Prostate gland (tissue), 2 donors: ENCODE results near the gene TSHZ1. TPM values are rescaled to one million over a fixed set of nuclear protein-coding genes. Genes with fewer than 3 reads are reported as not detected.

Experiments used
- DNase-seq: peaks from one replicate; pipeline ENCODE4 v3.0.0-alpha.2; 2019; ENCODE audit warnings: low spot score
- H3K27ac ChIP-seq, 2 donors: fragments of 200-600 bp; sonication (generic); 2 replicates each; pipeline ENCODE4 v1.5.1; 2017 to 2019
- H3K27me3 ChIP-seq: fragments of 200-600 bp; sonication (generic); replicated peaks from 2 replicates; pipeline ENCODE4 v1.5.1; 2019; ENCODE audit not compliant: insufficient read depth
- H3K36me3 ChIP-seq, 2 donors: fragments of 200-600 bp; sonication (generic); 1 replicate in 1 of 2; 2 replicates in 1 of 2; pipeline versions ENCODE4 v1.5.1 to v1.8.1; 2017 to 2019
- H3K4me1 ChIP-seq: fragments of 200-600 bp; sonication (generic); replicated peaks from 2 replicates; pipeline ENCODE4 v1.5.1; 2019
- H3K4me3 ChIP-seq, 2 donors: fragments of 200-600 bp; sonication (generic); 2 replicates each; pipeline ENCODE4 v1.5.1; 2017 to 2019
- H3K9me3 ChIP-seq: fragments of 200-600 bp; sonication (generic); 2 replicates; pipeline ENCODE4 v1.5.1; 2017
- CTCF ChIP-seq, 4 experiments: fragments of 200-600 bp in 2 of 4; fragments of 450-650 bp in 2 of 4; sonication (generic) in 2 of 4; IDR thresholded peaks; 1 replicate in 3 of 4; 2 replicates in 1 of 4; pipeline ENCODE4 v1.5.1; 2016 to 2019; ENCODE audit warnings: antibody characterized with exemption in 4 of 4, mild to moderate bottlenecking in 2 of 4, moderate library complexity in 2 of 4
- POLR2A ChIP-seq: fragments of 450-650 bp; IDR thresholded peaks from one replicate; pipeline ENCODE4 v1.6.1; 2016; ENCODE audit warnings: antibody characterized with exemption, mild to moderate bottlenecking
- POLR2AphosphoS5 ChIP-seq: sonication (generic); formaldehyde crosslinking; IDR thresholded peaks from one replicate; pipeline ENCODE4 v1.6.1; 2017; ENCODE audit warnings: antibody characterized with exemption
- WGBS: methylation state at CpG from one replicate; pipeline ENCODE4 v1.1.5; 2018; 5-methylcytosine and 5-hydroxymethylcytosine counted together
- intact Hi-C: fragments of 100-400 bp; cut with DNase I; formaldehyde crosslinking; loops from one replicate; pipeline ENCODE4 v1.14.2; 2022
- total RNA-seq, 2 donors: library from RNA; depleted of rRNA; stranded (reverse); fragments of >200 nt; gene quantifications; one replicate each; pipeline ENCODE4 v1.1.0, GENCODE V29; 2016

TSHZ1 gene
- total RNA-seq, 2 donors from 2014 or later = 18.2 to 48.6 TPM

- DNase-seq = no peak
- 72% methylated on average over 7 of the region's 7 CpGs for WGBS
- intact Hi-C loops = no loop called here
- Histone ChIP-seq H3K4me3 (no peak overlapping the region), H3K27ac (no peak overlapping the region), H3K36me3 (no peaks in the 10 kb centered on the region), H3K9me3 (no peaks in the 10 kb centered on the region), H3K4me1 (no peaks in the 10 kb centered on the region), H3K27me3 (no peaks in the 10 kb centered on the region)
- no peak for TF ChIP-seq CTCF (IDR thresholded peaks at IDR 0.05)
- TF ChIP-seq POLR2AphosphoS5 = no peak
- no peak for TF ChIP-seq POLR2A
These were observed 17.7 kb upstream of the TSHZ1 start for GRCh38 chr18:75192899-75193298.

DNA sequence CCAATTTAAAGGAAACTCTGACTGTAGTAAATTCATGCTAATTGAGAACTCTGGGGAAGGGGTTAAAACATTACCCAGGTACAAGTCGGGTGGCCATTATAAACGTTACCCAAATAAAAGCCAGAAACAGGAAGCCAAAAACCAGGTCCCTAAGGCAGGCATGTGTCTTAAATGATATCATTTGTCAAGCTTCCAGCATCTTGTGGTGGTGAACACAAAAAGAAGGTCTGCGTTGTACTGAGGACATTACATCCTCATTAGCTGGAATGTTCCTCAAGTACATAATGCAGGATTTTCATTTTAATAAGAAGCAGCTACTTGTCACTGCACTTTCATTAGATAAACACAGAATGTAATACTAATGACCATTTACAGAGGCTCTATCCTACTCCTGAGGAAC lies 12.6 kb upstream of the TSHZ1 start:
- no peak for TF ChIP-seq CTCF (IDR thresholded peaks at IDR 0.05)
- TF ChIP-seq POLR2A = no peak
- TF ChIP-seq POLR2AphosphoS5 = no peak
- WGBS = 4% methylated on average over 3 of the region's 3 CpGs
- Histone ChIP-seq H3K27me3 (no peaks in the 10 kb centered on the region), H3K4me3 (no peak overlapping the region), H3K9me3 (no peaks in the 10 kb centered on the region), H3K27ac (no peak overlapping the region), H3K36me3 (no peaks in the 10 kb centered on the region), H3K4me1 (no peaks in the 10 kb centered on the region)
- intact Hi-C loops = no loop called here
- no peak for DNase-seq

- no peak for DNase-seq
- WGBS = 82% methylated on average over 4 of the region's 4 CpGs
- Histone ChIP-seq H3K27ac (no peak overlapping the region), H3K4me1 (no peaks in the 10 kb centered on the region), H3K4me3 (no peak overlapping the region), H3K27me3 (no peaks in the 10 kb centered on the region), H3K9me3 (no peaks in the 10 kb centered on the region), H3K36me3 (no peaks in the 10 kb centered on the region)
- TF ChIP-seq CTCF (IDR thresholded peaks at IDR 0.05) (no peak), POLR2AphosphoS5 (no peak), POLR2A (no peak)
- intact Hi-C loops = no loop called here
These were observed 11.3 kb upstream of the TSHZ1 start for GRCh38 chr18:75199327-75199726.

- DNase-seq = no peak
- Histone ChIP-seq H3K27me3 (no peaks in the 10 kb centered on the region), H3K4me1 (no peaks in the 10 kb centered on the region), H3K4me3 (no peak overlapping the region), H3K36me3 (no peaks in the 10 kb centered on the region), H3K27ac (no peak overlapping the region), H3K9me3 (no peaks in the 10 kb centered on the region)
- WGBS = 93% methylated on average over 13 of the region's 13 CpGs
- TF ChIP-seq POLR2AphosphoS5 (no peak), POLR2A (no peak), CTCF (IDR thresholded peaks at IDR 0.05) (no peak)
- intact Hi-C loops = loop anchor here (10.0 kb wide), 2 partner anchors 705 to 1245 kb away; partner anchors contain the start of gene CNDP2
These were observed 10.5 kb upstream of the TSHZ1 start for GRCh38 chr18:75200071-75200470.

- 48% methylated on average over 7 of the region's 7 CpGs for WGBS
- Histone ChIP-seq H3K4me1 (no peaks in the 10 kb centered on the region), H3K4me3 (no peak overlapping the region), H3K36me3 (no peaks in the 10 kb centered on the region), H3K27ac (no peak overlapping the region), H3K9me3 (no peaks in the 10 kb centered on the region), H3K27me3 (no peaks in the 10 kb centered on the region)
- TF ChIP-seq POLR2AphosphoS5 (no peak), CTCF (IDR thresholded peaks at IDR 0.05) (no peak), POLR2A (no peak)
- intact Hi-C loops = loop anchor here (10.0 kb wide), 2 partner anchors 706 to 1244 kb away; partner anchors contain the start of gene CNDP2
- DNase-seq = no peak
These were observed 9.9 kb upstream of the TSHZ1 start for GRCh38 chr18:75200605-75201280.
